ENCODE measurements around the gene RASAL3. TPM values are rescaled to one million over a fixed set of nuclear protein-coding genes. Genes with fewer than 3 reads are reported as not detected.

The RASAL3 gene
- total RNA-seq, 1 donor from 2014 or later, result not detected

GRCh38 chr19:15432629-15433518 is 31.5 kb downstream of the RASAL3 start:
- Mint-ChIP-seq H3K4me3 (ENCODE audit: unreplicated experiment) (peak overlapping the region; percentile 95), H3K9me3 (ENCODE audit: unreplicated experiment) (peaks cover 15% of the 10 kb centered on the region), H3K4me1 (ENCODE audit: low read depth, unreplicated experiment) (peaks cover 6% of the 10 kb centered on the region), H3K27me3 (ENCODE audit: unreplicated experiment) (peaks cover 18% of the 10 kb centered on the region), H3K36me3 (ENCODE audit: unreplicated experiment) (no peaks in the 10 kb centered on the region), H3K27ac (ENCODE audit: unreplicated experiment) (peak overlapping the region; percentile 99)
- DNase-seq, result peak; percentile 98
- TF ChIP-seq, protein P1, sequence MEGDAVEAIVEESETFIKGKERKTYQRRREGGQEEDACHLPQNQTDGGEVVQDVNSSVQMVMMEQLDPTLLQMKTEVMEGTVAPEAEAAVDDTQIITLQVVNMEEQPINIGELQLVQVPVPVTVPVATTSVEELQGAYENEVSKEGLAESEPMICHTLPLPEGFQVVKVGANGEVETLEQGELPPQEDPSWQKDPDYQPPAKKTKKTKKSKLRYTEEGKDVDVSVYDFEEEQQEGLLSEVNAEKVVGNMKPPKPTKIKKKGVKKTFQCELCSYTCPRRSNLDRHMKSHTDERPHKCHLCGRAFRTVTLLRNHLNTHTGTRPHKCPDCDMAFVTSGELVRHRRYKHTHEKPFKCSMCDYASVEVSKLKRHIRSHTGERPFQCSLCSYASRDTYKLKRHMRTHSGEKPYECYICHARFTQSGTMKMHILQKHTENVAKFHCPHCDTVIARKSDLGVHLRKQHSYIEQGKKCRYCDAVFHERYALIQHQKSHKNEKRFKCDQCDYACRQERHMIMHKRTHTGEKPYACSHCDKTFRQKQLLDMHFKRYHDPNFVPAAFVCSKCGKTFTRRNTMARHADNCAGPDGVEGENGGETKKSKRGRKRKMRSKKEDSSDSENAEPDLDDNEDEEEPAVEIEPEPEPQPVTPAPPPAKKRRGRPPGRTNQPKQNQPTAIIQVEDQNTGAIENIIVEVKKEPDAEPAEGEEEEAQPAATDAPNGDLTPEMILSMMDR (IDR thresholded peaks at IDR 0.05; ENCODE audit: partially characterized antibody, unreplicated experiment), result no peak

- peaks cover 15% of the 10 kb centered on the region for H3K9me3 Mint-ChIP-seq (ENCODE audit: unreplicated experiment)
- H3K4me1 Mint-ChIP-seq (ENCODE audit: low read depth, unreplicated experiment), result peaks cover 6% of the 10 kb centered on the region
- H3K36me3 Mint-ChIP-seq (ENCODE audit: unreplicated experiment), result no peaks in the 10 kb centered on the region
- H3K27me3 Mint-ChIP-seq (ENCODE audit: unreplicated experiment), result peaks cover 18% of the 10 kb centered on the region
- TF ChIP-seq, protein P1 (IDR thresholded peaks at IDR 0.05; ENCODE audit: partially characterized antibody, unreplicated experiment), result no peak
- peak overlapping the region; percentile 98 for H3K27ac Mint-ChIP-seq (ENCODE audit: unreplicated experiment)
- peak overlapping the region; percentile 96 for H3K4me3 Mint-ChIP-seq (ENCODE audit: unreplicated experiment)
- no peak for DNase-seq
These were observed 32.3 kb downstream of the RASAL3 start for GRCh38 chr19:15432018-15432494.

GRCh38 chr19:15431396-15432017 is 32.8 kb downstream of the RASAL3 start:
- TF ChIP-seq, protein P1 (IDR thresholded peaks at IDR 0.05; ENCODE audit: partially characterized antibody, unreplicated experiment), result no peak
- peak overlapping the region; percentile 98 for H3K27ac Mint-ChIP-seq (ENCODE audit: unreplicated experiment)
- H3K9me3 Mint-ChIP-seq (ENCODE audit: unreplicated experiment), result peaks cover 15% of the 10 kb centered on the region
- H3K4me3 Mint-ChIP-seq (ENCODE audit: unreplicated experiment), result peak overlapping the region; percentile 96
- peaks cover 18% of the 10 kb centered on the region for H3K27me3 Mint-ChIP-seq (ENCODE audit: unreplicated experiment)
- H3K4me1 Mint-ChIP-seq (ENCODE audit: low read depth, unreplicated experiment), result peaks cover 7% of the 10 kb centered on the region
- peak; percentile 45 for DNase-seq
- peaks cover 1% of the 10 kb centered on the region for H3K36me3 Mint-ChIP-seq (ENCODE audit: unreplicated experiment)

DNA sequence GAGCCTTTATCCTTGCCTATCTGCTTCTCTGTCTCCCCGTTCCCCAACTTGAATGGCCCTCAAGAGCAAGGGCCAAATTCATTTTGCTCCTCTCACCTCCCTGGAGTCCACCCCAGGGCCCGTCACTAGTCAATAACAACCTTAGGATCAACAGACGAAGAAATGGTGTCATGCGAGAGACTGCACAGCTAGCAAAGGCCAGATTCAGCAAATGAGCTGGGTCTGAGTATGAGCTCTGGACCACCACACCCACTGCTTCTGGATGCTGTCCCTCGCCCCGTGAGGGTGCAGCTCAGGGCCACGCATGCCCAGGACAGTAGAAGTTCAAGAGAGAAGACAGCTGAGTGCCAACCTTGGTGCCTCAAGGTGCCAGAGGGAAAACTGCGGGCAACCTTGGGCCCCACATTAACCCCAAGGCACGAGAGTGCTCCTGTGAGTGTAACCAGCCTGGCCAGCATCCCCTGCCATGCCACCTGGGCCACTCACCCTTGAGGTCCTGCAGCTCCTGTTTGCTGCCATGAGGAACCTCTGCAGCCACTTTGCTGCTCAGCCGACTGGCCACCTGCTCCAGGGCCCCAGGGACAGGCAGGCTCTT is 33.7 kb downstream of the RASAL3 start:
- H3K9me3 Mint-ChIP-seq (ENCODE audit: unreplicated experiment), result peaks cover 18% of the 10 kb centered on the region
- peaks cover 8% of the 10 kb centered on the region for H3K36me3 Mint-ChIP-seq (ENCODE audit: unreplicated experiment)
- H3K4me1 Mint-ChIP-seq (ENCODE audit: low read depth, unreplicated experiment), result peaks cover 9% of the 10 kb centered on the region
- no peak for DNase-seq
- H3K4me3 Mint-ChIP-seq (ENCODE audit: unreplicated experiment), result peak overlapping the region; percentile 96
- H3K27me3 Mint-ChIP-seq (ENCODE audit: unreplicated experiment), result peaks cover 19% of the 10 kb centered on the region
- TF ChIP-seq, protein P1 (IDR thresholded peaks at IDR 0.05; ENCODE audit: partially characterized antibody, unreplicated experiment), result no peak
- H3K27ac Mint-ChIP-seq (ENCODE audit: unreplicated experiment), result peak overlapping the region; percentile 98
